Left ventricle myocardium inferior (tissue), 1 donor: ENCODE results near the gene EPHA7. TPM values are rescaled to one million over a fixed set of nuclear protein-coding genes. Genes with fewer than 3 reads are reported as not detected.

Experiments used
- DNase-seq: peaks from one replicate; pipeline ENCODE4 v3.0.0-alpha.2; 2020
- H3K27ac ChIP-seq: fragments of 200-600 bp; replicated peaks from 2 replicates; pipeline ENCODE4 v1.8.0; 2021
- H3K27me3 ChIP-seq: fragments of 200-600 bp; 2 replicates; pipeline ENCODE4 v1.8.0; 2021; ENCODE audit warnings: low read depth
- H3K36me3 ChIP-seq: fragments of 200-600 bp; 2 replicates; pipeline ENCODE4 v1.8.0; 2021
- H3K4me1 ChIP-seq: fragments of 200-600 bp; 2 replicates; pipeline ENCODE4 v1.8.0; 2021
- H3K4me3 ChIP-seq: fragments of 200-600 bp; 2 replicates; pipeline ENCODE4 v1.8.0; 2021; ENCODE audit warnings: mild to moderate bottlenecking, moderate library complexity
- H3K9me3 ChIP-seq: fragments of 200-600 bp; replicated peaks from 2 replicates; pipeline ENCODE4 v1.8.0; 2021
- intact Hi-C: fragments of 100-400 bp; cut with micrococcal nuclease; formaldehyde crosslinking; loops from one replicate; pipeline ENCODE4 v1.11.0; 2022
- total RNA-seq: library from RNA; stranded (reverse); fragmentation: NEBNext Ultra II Directional; extraction: Animal tissue kit (Norgen Biotek cat#: 25700); gene quantifications from one replicate; pipeline ENCODE4 v1.2.1, GENCODE V29; 2021
- TF ChIP-seq, protein P1 (sequence below): fragments of 200-600 bp; IDR thresholded peaks from 2 replicates; pipeline ENCODE4 v1.8.0; 2021; ENCODE audit warnings: antibody characterized with exemption, mild to moderate bottlenecking, borderline replicate concordance
- donor health status: DM: no; HTN: yes; CAD: no; lungs with severe emphysema.

EPHA7 gene
- total RNA-seq, 1 donor from 2014 or later: 12.5 TPM

GRCh38 chr6:93293872-93294271 is 125.5 kb downstream of the EPHA7 start:
- TF ChIP-seq, protein P1, sequence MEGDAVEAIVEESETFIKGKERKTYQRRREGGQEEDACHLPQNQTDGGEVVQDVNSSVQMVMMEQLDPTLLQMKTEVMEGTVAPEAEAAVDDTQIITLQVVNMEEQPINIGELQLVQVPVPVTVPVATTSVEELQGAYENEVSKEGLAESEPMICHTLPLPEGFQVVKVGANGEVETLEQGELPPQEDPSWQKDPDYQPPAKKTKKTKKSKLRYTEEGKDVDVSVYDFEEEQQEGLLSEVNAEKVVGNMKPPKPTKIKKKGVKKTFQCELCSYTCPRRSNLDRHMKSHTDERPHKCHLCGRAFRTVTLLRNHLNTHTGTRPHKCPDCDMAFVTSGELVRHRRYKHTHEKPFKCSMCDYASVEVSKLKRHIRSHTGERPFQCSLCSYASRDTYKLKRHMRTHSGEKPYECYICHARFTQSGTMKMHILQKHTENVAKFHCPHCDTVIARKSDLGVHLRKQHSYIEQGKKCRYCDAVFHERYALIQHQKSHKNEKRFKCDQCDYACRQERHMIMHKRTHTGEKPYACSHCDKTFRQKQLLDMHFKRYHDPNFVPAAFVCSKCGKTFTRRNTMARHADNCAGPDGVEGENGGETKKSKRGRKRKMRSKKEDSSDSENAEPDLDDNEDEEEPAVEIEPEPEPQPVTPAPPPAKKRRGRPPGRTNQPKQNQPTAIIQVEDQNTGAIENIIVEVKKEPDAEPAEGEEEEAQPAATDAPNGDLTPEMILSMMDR: no peak
- Histone ChIP-seq H3K36me3 (no peaks in the 10 kb centered on the region), H3K9me3 (no peaks in the 10 kb centered on the region), H3K27me3 (no peaks in the 10 kb centered on the region), H3K27ac (no peak overlapping the region), H3K4me3 (no peak overlapping the region), H3K4me1 (no peaks in the 10 kb centered on the region)
- no peak for DNase-seq
- intact Hi-C loops: no loop called here

DNA sequence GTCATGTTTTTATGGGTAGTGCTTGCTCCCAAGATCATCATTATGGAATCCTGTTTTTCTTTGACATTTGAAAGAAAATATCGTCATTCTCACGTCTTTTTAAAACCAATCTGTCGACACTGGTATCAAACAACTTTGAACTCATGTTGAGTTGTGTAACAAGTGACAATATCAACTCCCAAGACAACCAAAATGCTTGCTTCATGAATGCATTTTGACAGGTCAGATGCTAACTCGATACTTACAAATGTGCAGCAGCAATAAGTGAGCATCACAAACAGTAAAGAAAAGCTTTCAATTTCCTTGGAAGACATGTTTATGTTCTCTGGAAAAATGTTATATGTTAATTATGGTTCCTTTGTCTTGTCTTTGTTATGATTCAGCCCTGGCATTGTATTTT is 125.9 kb downstream of the EPHA7 start:
- TF ChIP-seq, protein P1: no peak
- DNase-seq: no peak
- Histone ChIP-seq H3K27ac (no peak overlapping the region), H3K36me3 (no peaks in the 10 kb centered on the region), H3K27me3 (no peaks in the 10 kb centered on the region), H3K9me3 (no peaks in the 10 kb centered on the region), H3K4me1 (no peaks in the 10 kb centered on the region), H3K4me3 (no peak overlapping the region)
- intact Hi-C loops: no loop called here

DNA sequence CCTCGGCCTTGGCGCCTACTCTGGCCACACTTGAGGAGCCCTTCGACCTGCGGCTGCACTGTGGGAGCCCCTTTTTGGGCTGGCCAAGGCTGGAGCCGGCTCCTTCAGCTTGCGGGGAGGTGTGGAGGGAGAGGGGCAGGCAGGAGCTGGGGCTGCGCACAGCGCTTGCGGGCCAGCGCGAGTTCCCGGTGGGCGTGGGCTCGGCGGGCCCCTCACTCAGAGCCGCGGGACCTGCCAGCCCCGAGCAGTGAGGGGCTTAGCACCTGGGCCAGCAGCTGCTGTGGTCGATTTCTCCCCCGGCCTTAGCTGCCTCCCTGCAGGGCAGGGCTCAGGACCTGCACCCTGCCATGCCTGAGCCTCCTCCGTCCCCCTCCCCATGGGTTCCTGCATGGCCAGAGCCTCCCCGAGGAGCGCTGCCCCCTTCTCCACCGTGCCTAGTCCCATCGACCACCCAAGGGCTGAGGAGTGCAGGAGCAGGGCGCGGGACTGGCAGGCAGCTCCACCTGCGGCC is 136.8 kb downstream of the EPHA7 start:
- DNase-seq: no peak

DNA sequence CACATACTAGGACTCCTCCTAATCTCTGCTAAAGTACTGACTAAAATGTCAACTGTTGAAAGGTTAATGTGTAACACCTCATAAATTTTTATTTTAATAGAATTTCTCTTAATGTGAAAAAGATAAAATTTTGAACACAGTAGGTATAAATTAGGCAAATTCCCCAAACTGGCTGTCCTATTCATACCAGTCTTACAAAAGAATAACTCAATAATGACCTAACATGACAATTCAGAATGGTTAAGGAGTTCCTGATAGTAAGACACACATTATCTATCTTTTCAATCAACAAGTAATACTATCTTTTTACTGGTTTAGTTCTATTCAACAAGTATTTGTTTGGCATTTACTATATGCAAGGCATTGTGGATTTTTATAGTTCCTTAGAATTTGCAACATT is 141.1 kb downstream of the EPHA7 start:
- no peaks in the 10 kb centered on the region for H3K9me3 ChIP-seq
- TF ChIP-seq, protein P1: no peak
- DNase-seq: no peak
- no peaks in the 10 kb centered on the region for H3K36me3 ChIP-seq
- no peaks in the 10 kb centered on the region for H3K4me1 ChIP-seq
- no peak overlapping the region for H3K4me3 ChIP-seq
- H3K27me3 ChIP-seq: no peaks in the 10 kb centered on the region
- no peak overlapping the region for H3K27ac ChIP-seq
- intact Hi-C loops: no loop called here

More for the DNA sequence above, 136.8 kb downstream of the EPHA7 start:
- H3K36me3 ChIP-seq: no peaks in the 10 kb centered on the region
- no peak overlapping the region for H3K27ac ChIP-seq
- H3K4me3 ChIP-seq: no peak overlapping the region
- intact Hi-C loops: no loop called here
- H3K4me1 ChIP-seq: no peaks in the 10 kb centered on the region
- TF ChIP-seq, protein P1: no peak
- H3K27me3 ChIP-seq: no peaks in the 10 kb centered on the region
- no peaks in the 10 kb centered on the region for H3K9me3 ChIP-seq

DNA sequence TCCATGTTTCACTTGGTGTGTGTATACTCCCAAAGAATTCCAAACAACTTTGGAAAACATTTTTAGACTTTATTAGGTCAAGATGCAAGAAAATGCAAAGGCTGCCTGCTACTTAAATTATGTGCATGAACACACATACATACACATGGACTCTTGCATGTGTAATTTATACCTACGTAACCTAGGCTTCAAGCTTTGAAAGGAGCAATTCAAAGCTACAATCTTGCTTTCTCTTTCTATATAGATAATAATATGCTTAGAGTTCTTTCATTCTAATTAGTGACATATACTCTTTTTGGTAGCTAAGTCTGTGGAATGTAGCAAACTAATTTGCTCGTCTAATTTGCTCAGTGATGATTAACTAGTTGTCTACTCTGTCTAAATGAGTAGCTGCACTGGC is 146.5 kb downstream of the EPHA7 start:
- TF ChIP-seq, protein P1: no peak
- Histone ChIP-seq H3K4me3 (no peak overlapping the region), H3K36me3 (no peaks in the 10 kb centered on the region), H3K9me3 (no peaks in the 10 kb centered on the region), H3K4me1 (no peaks in the 10 kb centered on the region), H3K27me3 (no peaks in the 10 kb centered on the region), H3K27ac (no peak overlapping the region)
- no peak for DNase-seq
- intact Hi-C loops: no loop called here
